NCI-H128 (cell line): ENCODE measurements around the gene ITIH6.
A peak's percentile ranks its signal among the peaks of the same experiment; 100 is the strongest.
"Not testable (repeated sequence)": the region's sequence is repeated elsewhere in the genome, so short reads cannot be mapped to it uniquely, and the experiment has no call there.

Experiments
- DNase-seq: peaks from one replicate; lab custom pipeline; 2025; ENCODE audit not compliant: unreplicated experiment; lab: John Stamatoyannopoulos, UW

ITIH6 gene

GRCh38 chrX:54808605-54809483, 10.8 kb upstream of the ITIH6 start:
- DNase-seq, result peak; percentile 94

DNA sequence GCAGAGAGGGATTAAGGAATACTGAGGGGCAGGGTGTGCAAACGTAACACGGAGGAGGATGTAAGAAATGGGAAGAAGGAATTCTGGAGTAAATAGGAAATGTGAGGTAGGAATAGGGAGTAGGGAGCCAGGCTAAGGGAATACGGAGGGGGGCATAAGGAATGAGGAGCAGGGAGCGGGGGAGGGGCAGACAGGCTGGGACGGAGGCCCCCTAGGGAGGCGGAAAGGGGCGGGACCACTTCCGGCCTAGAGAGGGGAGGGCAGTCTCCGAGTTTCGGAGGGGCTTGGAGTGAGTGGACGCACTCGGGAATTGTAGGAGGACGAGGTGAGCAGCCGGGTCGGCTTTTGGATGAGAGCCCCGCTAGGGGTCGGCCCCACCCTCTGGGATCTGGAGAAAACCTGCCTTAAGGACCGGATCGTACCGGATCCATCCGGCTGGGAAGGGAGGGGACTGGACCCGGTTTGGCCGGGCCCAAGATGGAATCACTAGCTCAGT, 10.1 kb upstream of the ITIH6 start:
- DNase-seq, result peak; percentile 52

- no peak for DNase-seq
Observed at GRCh38 chrX:54807524-54808108, 9.6 kb upstream of the ITIH6 start, which contains the start of gene MAGED2. MAGED2 (plus strand) TSS chrX:54807745; CDS start chrX:54809332, 1,587 bp downstream.

- DNase-seq, result no peak
Observed at GRCh38 chrX:54799046-54799445, 991 bp upstream of the ITIH6 start.

GRCh38 chrX:54794795-54795194, 3.3 kb downstream of the ITIH6 start:
- DNase-seq, result no peak

DNA sequence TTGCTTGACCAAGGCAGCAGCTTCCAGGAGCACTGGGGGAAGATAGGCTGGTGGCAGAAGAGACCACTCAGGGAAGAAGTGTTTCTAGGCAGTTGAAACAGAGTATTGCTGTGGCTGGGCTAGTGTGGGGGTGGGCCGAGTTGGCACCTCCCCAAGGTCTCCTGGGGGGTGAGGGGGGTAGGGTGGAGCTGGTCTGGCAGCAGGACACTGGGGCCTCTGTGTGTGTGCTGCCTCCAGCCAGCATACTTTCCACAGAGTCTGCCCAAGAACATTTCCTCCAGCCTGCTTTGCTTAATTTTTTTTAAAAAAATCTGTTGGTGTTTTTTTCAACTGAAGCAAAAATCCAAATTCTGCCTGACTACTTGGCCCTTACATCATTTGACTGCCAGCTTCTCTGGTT, 4.0 kb downstream of the ITIH6 start:
- DNase-seq, result no peak

DNA sequence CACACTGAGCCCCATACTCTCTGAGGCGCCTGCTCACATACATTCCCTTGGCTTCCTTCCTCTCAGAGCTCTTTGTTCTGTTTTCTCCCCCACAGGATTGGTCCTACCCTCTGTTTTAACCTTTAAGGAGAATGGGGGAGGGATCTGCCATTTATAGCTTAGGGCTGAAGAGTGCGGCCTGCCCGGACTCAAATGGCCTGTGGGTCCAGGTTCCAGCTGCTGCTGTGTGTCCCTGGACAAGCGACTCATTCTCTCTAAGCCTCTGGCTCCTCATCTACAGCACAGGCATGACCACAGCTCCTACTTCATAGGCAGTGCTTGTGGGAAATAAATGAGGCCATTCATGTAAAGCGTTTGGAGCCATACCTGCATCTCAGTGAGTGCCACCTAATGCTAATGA, 8.7 kb downstream of the ITIH6 start:
- not testable (repeated sequence) for DNase-seq

GRCh38 chrX:54788446-54788845, 9.6 kb downstream of the ITIH6 start:
- DNase-seq, result no peak

DNA sequence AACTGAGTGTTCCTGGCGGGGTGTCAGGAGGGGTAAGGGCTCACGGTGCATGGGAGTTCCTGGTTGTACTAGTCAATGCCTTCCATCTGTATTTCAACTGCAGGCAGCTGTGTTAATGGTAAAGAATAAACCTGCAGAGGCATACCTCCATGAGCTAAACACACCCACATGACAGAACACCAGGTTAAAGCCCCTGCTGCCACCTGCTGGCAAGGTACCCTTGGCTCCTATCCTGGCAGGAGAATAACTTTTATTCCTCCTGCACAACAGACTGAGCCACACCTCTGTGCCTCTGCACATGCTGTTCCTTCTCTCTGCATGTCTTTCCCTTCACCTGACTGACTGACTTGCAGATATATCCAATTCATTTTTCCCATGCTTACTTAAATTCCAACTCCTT, 11.1 kb downstream of the ITIH6 start:
- DNase-seq, result no peak

DNA sequence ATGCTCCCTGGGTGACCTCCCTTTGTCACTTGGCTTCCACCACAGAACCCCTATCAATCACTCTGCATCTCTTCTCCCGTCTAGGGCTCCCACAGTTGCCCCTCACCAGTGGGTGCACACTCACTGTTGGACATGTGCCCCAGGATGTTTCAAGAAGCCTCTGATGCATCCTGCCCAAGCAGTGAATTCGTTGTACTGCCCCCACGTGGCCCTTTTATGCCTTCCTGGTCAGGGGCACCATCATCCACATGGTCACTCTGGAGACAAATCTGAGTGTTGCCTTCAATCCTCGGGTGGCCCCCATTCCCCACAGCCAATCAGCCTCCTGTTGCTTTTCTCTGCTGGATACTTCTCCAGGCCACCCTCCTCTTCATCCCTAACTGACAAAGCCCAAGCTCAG, 12.2 kb downstream of the ITIH6 start:
- no peak for DNase-seq

- DNase-seq, result no peak
Observed at GRCh38 chrX:54776987-54777672, 20.9 kb downstream of the ITIH6 start.

DNA sequence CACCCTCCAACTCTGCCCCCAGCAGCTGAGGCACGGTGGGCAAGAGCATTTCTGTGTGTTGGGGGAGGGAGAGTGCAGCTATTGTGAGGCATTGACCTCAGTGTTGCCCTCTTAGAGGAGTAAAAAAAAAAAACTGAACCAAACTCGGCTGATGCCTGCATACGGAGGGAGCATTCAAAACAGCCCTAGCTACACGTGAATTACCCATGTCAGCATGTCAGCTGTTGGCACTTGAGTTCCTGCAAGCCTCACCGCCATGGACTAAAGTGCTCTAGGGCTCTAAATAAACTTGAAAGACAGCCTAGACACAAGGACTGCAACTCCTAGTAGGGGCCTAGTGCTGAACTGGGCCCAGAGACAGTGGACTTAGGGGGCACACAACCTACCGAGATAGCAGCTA, 22.0 kb downstream of the ITIH6 start:
- no peak for DNase-seq

GRCh38 chrX:54774391-54775094, 23.5 kb downstream of the ITIH6 start:
- DNase-seq, result not testable (repeated sequence)

GRCh38 chrX:54758114-54759055, 39.7 kb downstream of the ITIH6 start:
- no peak for DNase-seq

- DNase-seq, result no peak
Observed at GRCh38 chrX:54754854-54755253, 43.2 kb downstream of the ITIH6 start.

GRCh38 chrX:54748626-54749025, 49.4 kb downstream of the ITIH6 start:
- DNase-seq, result no peak

- DNase-seq, result no peak
Observed at GRCh38 chrX:54747733-54748393, 50.2 kb downstream of the ITIH6 start.

GRCh38 chrX:54746928-54747327, 51.1 kb downstream of the ITIH6 start:
- no peak for DNase-seq

DNA sequence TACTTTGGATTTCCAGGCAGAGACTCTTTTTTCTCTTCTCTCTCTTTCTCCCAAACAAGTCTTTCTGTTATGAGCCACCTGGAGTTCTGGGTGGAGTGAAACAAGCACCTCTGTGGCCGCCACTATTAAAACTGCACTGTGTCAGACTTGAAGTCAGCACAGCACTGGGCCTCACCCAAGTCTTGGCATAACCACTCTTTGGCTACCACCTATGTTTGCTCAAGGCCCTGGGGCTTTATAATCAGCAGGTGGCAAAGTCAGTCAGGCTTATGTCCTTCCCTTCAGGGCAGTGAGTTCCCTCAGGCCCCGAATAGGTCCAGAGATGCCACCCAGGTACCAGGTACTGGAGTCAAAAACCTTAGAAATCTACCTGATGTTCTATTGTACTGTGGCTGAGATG, 52.4 kb downstream of the ITIH6 start:
- no peak for DNase-seq
